Adipocyte (in vitro differentiated cells): ENCODE measurements around the gene ADNP.

Source experiments
- DNase-seq: peaks from one replicate; pipeline ENCODE4 v3.0.0-alpha.2; 2015; ENCODE audit warnings: low read depth
- H3K27me3 ChIP-seq: replicated peaks from 2 replicates; pipeline ENCODE4 v1.7.0; 2013; ENCODE audit warnings: mild to moderate bottlenecking, low read length, moderate library complexity; ENCODE audit not compliant: control insufficient read depth, insufficient read depth
- H3K36me3 ChIP-seq: 2 replicates; pipeline ENCODE4 v1.7.0; 2013; ENCODE audit warnings: low read length, mild to moderate bottlenecking, moderate library complexity; ENCODE audit not compliant: control insufficient read depth, insufficient read depth, severe bottlenecking
- H3K4me1 ChIP-seq: 2 replicates; pipeline ENCODE4 v1.7.0; 2013; ENCODE audit warnings: mild to moderate bottlenecking, low read length, moderate library complexity; ENCODE audit not compliant: control insufficient read depth, insufficient read depth
- H3K4me3 ChIP-seq: 2 replicates; pipeline ENCODE4 v1.7.0; 2013; ENCODE audit warnings: mild to moderate bottlenecking, low read length, moderate library complexity
- H3K9ac ChIP-seq: 2 replicates; pipeline ENCODE4 v1.7.0; 2013; ENCODE audit warnings: mild to moderate bottlenecking, low read length, moderate library complexity
- H3K9me3 ChIP-seq: 2 replicates; pipeline ENCODE4 v1.7.0; 2013; ENCODE audit warnings: mild to moderate bottlenecking, low read length, moderate library complexity; ENCODE audit not compliant: control insufficient read depth

The ADNP gene

GRCh38 chr20:50868509-50869495 is 62.4 kb downstream of the ADNP start:
- Histone ChIP-seq H3K27me3 (no peaks in the 10 kb centered on the region), H3K9me3 (no peaks in the 10 kb centered on the region), H3K4me3 (no peak overlapping the region), H3K36me3 (no peaks in the 10 kb centered on the region), H3K4me1 (no peaks in the 10 kb centered on the region), H3K9ac (no peak overlapping the region)
- DNase-seq: no peak

GRCh38 chr20:50867805-50868204 is 63.4 kb downstream of the ADNP start:
- H3K9me3 ChIP-seq: no peaks in the 10 kb centered on the region
- DNase-seq: no peak
- H3K4me1 ChIP-seq: no peaks in the 10 kb centered on the region
- no peaks in the 10 kb centered on the region for H3K27me3 ChIP-seq
- no peak overlapping the region for H3K4me3 ChIP-seq
- H3K9ac ChIP-seq: no peak overlapping the region
- H3K36me3 ChIP-seq: no peaks in the 10 kb centered on the region

- no peaks in the 10 kb centered on the region for H3K36me3 ChIP-seq
- no peak overlapping the region for H3K4me3 ChIP-seq
- DNase-seq: no peak
- H3K27me3 ChIP-seq: no peaks in the 10 kb centered on the region
- H3K9ac ChIP-seq: no peak overlapping the region
- H3K9me3 ChIP-seq: no peaks in the 10 kb centered on the region
- no peaks in the 10 kb centered on the region for H3K4me1 ChIP-seq
These were observed 64.4 kb downstream of the ADNP start for GRCh38 chr20:50866831-50867230.

GRCh38 chr20:50866036-50866685 is 65.1 kb downstream of the ADNP start:
- Histone ChIP-seq H3K27me3 (no peaks in the 10 kb centered on the region), H3K4me3 (no peak overlapping the region), H3K9ac (no peak overlapping the region), H3K36me3 (no peaks in the 10 kb centered on the region), H3K4me1 (no peaks in the 10 kb centered on the region), H3K9me3 (no peaks in the 10 kb centered on the region)
- no peak for DNase-seq

GRCh38 chr20:50865591-50865990 is 65.6 kb downstream of the ADNP start:
- H3K9ac ChIP-seq: no peak overlapping the region
- H3K4me1 ChIP-seq: no peaks in the 10 kb centered on the region
- H3K9me3 ChIP-seq: no peaks in the 10 kb centered on the region
- no peak for DNase-seq
- H3K4me3 ChIP-seq: no peak overlapping the region
- H3K36me3 ChIP-seq: no peaks in the 10 kb centered on the region
- H3K27me3 ChIP-seq: no peaks in the 10 kb centered on the region

GRCh38 chr20:50865114-50865513 is 66.1 kb downstream of the ADNP start:
- DNase-seq: no peak
- no peak overlapping the region for H3K4me3 ChIP-seq
- no peaks in the 10 kb centered on the region for H3K27me3 ChIP-seq
- H3K4me1 ChIP-seq: no peaks in the 10 kb centered on the region
- no peaks in the 10 kb centered on the region for H3K9me3 ChIP-seq
- H3K36me3 ChIP-seq: no peaks in the 10 kb centered on the region
- H3K9ac ChIP-seq: no peak overlapping the region

- Histone ChIP-seq H3K4me1 (no peaks in the 10 kb centered on the region), H3K9ac (no peak overlapping the region), H3K36me3 (no peaks in the 10 kb centered on the region), H3K4me3 (no peak overlapping the region), H3K27me3 (no peaks in the 10 kb centered on the region), H3K9me3 (no peaks in the 10 kb centered on the region)
- DNase-seq: no peak
These were observed 68.7 kb downstream of the ADNP start for GRCh38 chr20:50862546-50862945.

GRCh38 chr20:50861012-50861411 is 70.2 kb downstream of the ADNP start:
- no peaks in the 10 kb centered on the region for H3K9me3 ChIP-seq
- no peaks in the 10 kb centered on the region for H3K4me1 ChIP-seq
- H3K4me3 ChIP-seq: no peak overlapping the region
- H3K9ac ChIP-seq: no peak overlapping the region
- no peak for DNase-seq
- no peaks in the 10 kb centered on the region for H3K27me3 ChIP-seq
- H3K36me3 ChIP-seq: no peaks in the 10 kb centered on the region

- Histone ChIP-seq H3K4me3 (no peak overlapping the region), H3K36me3 (no peaks in the 10 kb centered on the region), H3K9ac (no peak overlapping the region), H3K27me3 (no peaks in the 10 kb centered on the region), H3K4me1 (no peaks in the 10 kb centered on the region), H3K9me3 (no peaks in the 10 kb centered on the region)
- DNase-seq: no peak
These were observed 72.1 kb downstream of the ADNP start for GRCh38 chr20:50859161-50859560.

GRCh38 chr20:50858525-50858924 is 72.7 kb downstream of the ADNP start:
- H3K4me1 ChIP-seq: no peaks in the 10 kb centered on the region
- no peak overlapping the region for H3K4me3 ChIP-seq
- H3K36me3 ChIP-seq: no peaks in the 10 kb centered on the region
- H3K9ac ChIP-seq: no peak overlapping the region
- H3K27me3 ChIP-seq: no peaks in the 10 kb centered on the region
- no peaks in the 10 kb centered on the region for H3K9me3 ChIP-seq
- DNase-seq: no peak

GRCh38 chr20:50857348-50857747 is 73.9 kb downstream of the ADNP start:
- no peaks in the 10 kb centered on the region for H3K4me1 ChIP-seq

More at GRCh38 chr20:50857348-50857747, 73.9 kb downstream of the ADNP start:
- no peaks in the 10 kb centered on the region for H3K27me3 ChIP-seq
- no peaks in the 10 kb centered on the region for H3K9me3 ChIP-seq
- no peaks in the 10 kb centered on the region for H3K36me3 ChIP-seq
- no peak overlapping the region for H3K4me3 ChIP-seq
- DNase-seq: no peak
- H3K9ac ChIP-seq: no peak overlapping the region
